GM12878 (cell line): ENCODE results near the gene BAG3. TPM values are rescaled to one million over a fixed set of nuclear protein-coding genes. Genes with fewer than 3 reads are reported as not detected.

ENCODE experiments used
- BACH1 ChIP-seq: fragments of 450-650 bp; IDR thresholded peaks from 2 replicates; pipeline ENCODE4 v1.6.1; 2017; ENCODE audit warnings: mild to moderate bottlenecking, borderline replicate concordance
- BMI1 ChIP-seq: fragments of 450-650 bp; IDR thresholded peaks from 2 replicates; pipeline ENCODE4 v1.6.1; 2016; ENCODE audit warnings: mild to moderate bottlenecking, moderate library complexity, borderline replicate concordance
- DPF2 ChIP-seq: fragments of 450-650 bp; IDR thresholded peaks from 2 replicates; pipeline ENCODE4 v1.6.1; 2017; ENCODE audit warnings: mild to moderate bottlenecking
- HCFC1 ChIP-seq: fragments of 150-350 bp; IDR thresholded peaks from 2 replicates; pipeline ENCODE4 v1.6.1; 2014; ENCODE audit warnings: low read length
- KDM1A ChIP-seq: fragments of 200-600 bp; sonication (generic); IDR thresholded peaks from 2 replicates; pipeline ENCODE4 v1.6.1; 2016; ENCODE audit warnings: borderline replicate concordance
- MEF2A ChIP-seq: IDR thresholded peaks from 2 replicates; pipeline ENCODE4 v1.6.1; 2011; ENCODE audit warnings: low read depth, mild to moderate bottlenecking, low read length, moderate library complexity; ENCODE audit not compliant: insufficient read depth
- MXI1 ChIP-seq: fragments of 150-350 bp; IDR thresholded peaks from 2 replicates; pipeline ENCODE4 v1.6.1; 2011; ENCODE audit warnings: low read depth, mild to moderate bottlenecking, inconsistent platforms, low read length, improper control_type of control experiment
- NBN ChIP-seq: fragments of 450-650 bp; IDR thresholded peaks from 2 replicates; pipeline ENCODE4 v1.6.1; 2016
- POLR2AphosphoS2 ChIP-seq: IDR thresholded peaks from 2 replicates; pipeline ENCODE4 v1.6.1; 2011; ENCODE audit warnings: low read depth, mild to moderate bottlenecking, low read length, improper control_type of control experiment, moderate library complexity
- RAD51 ChIP-seq: fragments of 450-650 bp; IDR thresholded peaks from 2 replicates; pipeline ENCODE4 v1.6.1; 2016; ENCODE audit warnings: moderate library complexity, mild to moderate bottlenecking, inconsistent platforms
- TCF3 ChIP-seq: IDR thresholded peaks from 2 replicates; pipeline ENCODE4 v1.6.1; 2012; ENCODE audit warnings: low read depth, mild to moderate bottlenecking, low read length, borderline replicate concordance; ENCODE audit not compliant: insufficient read depth
- ZNF217 ChIP-seq: fragments of 450-650 bp; IDR thresholded peaks from 2 replicates; pipeline ENCODE4 v1.6.1; 2017; ENCODE audit warnings: antibody characterized with exemption, mild to moderate bottlenecking
- polyA plus RNA-seq, 11 experiments: library from polyadenylated mRNA; depleted of rRNA in 4 of 11; unstranded in 6 of 11; stranded (reverse) in 5 of 11; fragments of >200 nt; fragmentation: Nextera tagmentation in 4 of 11; fragmentation: Illumina TruSeq in 1 of 11; extraction: Ambion mirVana in 4 of 11; extraction: Trizol in 1 of 11; gene quantifications; 1 replicate in 1 of 11; 2 replicates in 10 of 11; pipeline versions ENCODE4 v1.2.1 to v1.2.3, GENCODE V29; 2011 to 2016; ENCODE audit warnings: inconsistent platforms in 2 of 11, missing spikeins in 2 of 11, low read depth in 1 of 11
- total RNA-seq, 4 experiments: library from RNA; depleted of rRNA in 3 of 4; stranded (reverse); fragments of >200 nt in 3 of 4; fragmentation: Illumina TruSeq in 1 of 4; extraction: Trizol in 1 of 4; gene quantifications; 2 replicates each; pipeline versions ENCODE4 v1.2.1 to v1.2.3, GENCODE V29; 2013 to 2021
- TF ChIP-seq, protein P1 (sequence below): fragments of 450-650 bp; IDR thresholded peaks from 2 replicates; pipeline ENCODE4 v1.6.1; 2018; ENCODE audit warnings: borderline replicate concordance, mild to moderate bottlenecking; ENCODE audit not compliant: partially characterized antibody
- TF ChIP-seq, protein P2 (sequence below): fragments of 450-650 bp; IDR thresholded peaks from 2 replicates; pipeline ENCODE4 v1.6.1; 2016; ENCODE audit warnings: mild to moderate bottlenecking
- TF ChIP-seq, protein P3 (sequence below): fragments of 450-650 bp; IDR thresholded peaks from 2 replicates; pipeline ENCODE4 v1.6.1; 2017; ENCODE audit warnings: low read depth, mild to moderate bottlenecking, moderate library complexity
- TF ChIP-seq, protein P4 (sequence below): fragments of 450-650 bp; IDR thresholded peaks from 2 replicates; pipeline ENCODE4 v1.6.1; 2017; ENCODE audit warnings: mild to moderate bottlenecking, moderate library complexity
- TF ChIP-seq, protein P5 (sequence below): fragments of 450-650 bp; IDR thresholded peaks from 2 replicates; pipeline ENCODE4 v1.6.1; 2018; ENCODE audit warnings: mild to moderate bottlenecking, low read depth, moderate library complexity; ENCODE audit not compliant: partially characterized antibody

Gene BAG3
- total and polyA plus RNA-seq, 10 of the 15 experiments (the other 5 are each of a cell fraction or from before 2014, with no cell fraction given): 0.71 to 14.1 (median 4.3) TPM

DNA sequence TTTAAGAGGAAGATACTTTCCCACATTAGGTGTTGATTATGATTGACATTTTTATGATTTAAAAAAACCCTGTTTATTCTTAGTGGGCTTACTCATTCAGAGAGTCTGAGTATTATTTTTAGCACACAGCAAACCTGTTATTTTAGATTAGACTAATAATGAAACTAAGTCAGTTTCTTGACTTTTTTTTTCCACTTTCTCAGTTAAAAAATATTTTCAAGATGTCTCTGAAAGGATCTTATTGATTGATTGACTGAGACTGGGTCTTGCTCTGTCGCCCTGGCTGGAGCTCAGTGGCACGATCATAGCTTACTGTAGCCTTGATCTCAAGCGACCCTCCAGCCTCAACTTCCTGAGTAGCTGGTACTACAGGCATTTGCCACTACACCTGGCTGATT is 54.3 kb downstream of the BAG3 start (continued):
- TF ChIP-seq, protein P1, sequence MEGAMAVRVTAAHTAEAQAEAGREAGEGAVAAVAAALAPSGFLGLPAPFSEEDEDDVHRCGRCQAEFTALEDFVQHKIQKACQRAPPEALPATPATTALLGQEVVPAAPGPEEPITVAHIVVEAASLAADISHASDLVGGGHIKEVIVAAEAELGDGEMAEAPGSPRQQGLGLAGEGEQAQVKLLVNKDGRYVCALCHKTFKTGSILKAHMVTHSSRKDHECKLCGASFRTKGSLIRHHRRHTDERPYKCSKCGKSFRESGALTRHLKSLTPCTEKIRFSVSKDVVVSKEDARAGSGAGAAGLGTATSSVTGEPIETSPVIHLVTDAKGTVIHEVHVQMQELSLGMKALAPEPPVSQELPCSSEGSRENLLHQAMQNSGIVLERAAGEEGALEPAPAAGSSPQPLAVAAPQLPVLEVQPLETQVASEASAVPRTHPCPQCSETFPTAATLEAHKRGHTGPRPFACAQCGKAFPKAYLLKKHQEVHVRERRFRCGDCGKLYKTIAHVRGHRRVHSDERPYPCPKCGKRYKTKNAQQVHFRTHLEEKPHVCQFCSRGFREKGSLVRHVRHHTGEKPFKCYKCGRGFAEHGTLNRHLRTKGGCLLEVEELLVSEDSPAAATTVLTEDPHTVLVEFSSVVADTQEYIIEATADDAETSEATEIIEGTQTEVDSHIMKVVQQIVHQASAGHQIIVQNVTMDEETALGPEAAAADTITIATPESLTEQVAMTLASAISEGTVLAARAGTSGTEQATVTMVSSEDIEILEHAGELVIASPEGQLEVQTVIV: no peak
- peak; percentile 58; the same call in 1 of the 2 replicates for TF ChIP-seq MXI1
- TF ChIP-seq, protein P2, sequence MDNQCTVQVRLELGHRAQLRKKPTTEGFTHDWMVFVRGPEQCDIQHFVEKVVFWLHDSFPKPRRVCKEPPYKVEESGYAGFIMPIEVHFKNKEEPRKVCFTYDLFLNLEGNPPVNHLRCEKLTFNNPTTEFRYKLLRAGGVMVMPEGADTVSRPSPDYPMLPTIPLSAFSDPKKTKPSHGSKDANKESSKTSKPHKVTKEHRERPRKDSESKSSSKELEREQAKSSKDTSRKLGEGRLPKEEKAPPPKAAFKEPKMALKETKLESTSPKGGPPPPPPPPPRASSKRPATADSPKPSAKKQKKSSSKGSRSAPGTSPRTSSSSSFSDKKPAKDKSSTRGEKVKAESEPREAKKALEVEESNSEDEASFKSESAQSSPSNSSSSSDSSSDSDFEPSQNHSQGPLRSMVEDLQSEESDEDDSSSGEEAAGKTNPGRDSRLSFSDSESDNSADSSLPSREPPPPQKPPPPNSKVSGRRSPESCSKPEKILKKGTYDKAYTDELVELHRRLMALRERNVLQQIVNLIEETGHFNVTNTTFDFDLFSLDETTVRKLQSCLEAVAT: 0 out of 2 replicates have a peak, but pooled peaks have one; percentile 59
- no peak for TF ChIP-seq TCF3
- TF ChIP-seq ZNF217: peak; percentile 88
- TF ChIP-seq HCFC1: no peak
- TF ChIP-seq, protein P3, sequence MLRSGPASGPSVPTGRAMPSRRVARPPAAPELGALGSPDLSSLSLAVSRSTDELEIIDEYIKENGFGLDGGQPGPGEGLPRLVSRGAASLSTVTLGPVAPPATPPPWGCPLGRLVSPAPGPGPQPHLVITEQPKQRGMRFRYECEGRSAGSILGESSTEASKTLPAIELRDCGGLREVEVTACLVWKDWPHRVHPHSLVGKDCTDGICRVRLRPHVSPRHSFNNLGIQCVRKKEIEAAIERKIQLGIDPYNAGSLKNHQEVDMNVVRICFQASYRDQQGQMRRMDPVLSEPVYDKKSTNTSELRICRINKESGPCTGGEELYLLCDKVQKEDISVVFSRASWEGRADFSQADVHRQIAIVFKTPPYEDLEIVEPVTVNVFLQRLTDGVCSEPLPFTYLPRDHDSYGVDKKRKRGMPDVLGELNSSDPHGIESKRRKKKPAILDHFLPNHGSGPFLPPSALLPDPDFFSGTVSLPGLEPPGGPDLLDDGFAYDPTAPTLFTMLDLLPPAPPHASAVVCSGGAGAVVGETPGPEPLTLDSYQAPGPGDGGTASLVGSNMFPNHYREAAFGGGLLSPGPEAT: peak; percentile 94
- TF ChIP-seq, protein P4, sequence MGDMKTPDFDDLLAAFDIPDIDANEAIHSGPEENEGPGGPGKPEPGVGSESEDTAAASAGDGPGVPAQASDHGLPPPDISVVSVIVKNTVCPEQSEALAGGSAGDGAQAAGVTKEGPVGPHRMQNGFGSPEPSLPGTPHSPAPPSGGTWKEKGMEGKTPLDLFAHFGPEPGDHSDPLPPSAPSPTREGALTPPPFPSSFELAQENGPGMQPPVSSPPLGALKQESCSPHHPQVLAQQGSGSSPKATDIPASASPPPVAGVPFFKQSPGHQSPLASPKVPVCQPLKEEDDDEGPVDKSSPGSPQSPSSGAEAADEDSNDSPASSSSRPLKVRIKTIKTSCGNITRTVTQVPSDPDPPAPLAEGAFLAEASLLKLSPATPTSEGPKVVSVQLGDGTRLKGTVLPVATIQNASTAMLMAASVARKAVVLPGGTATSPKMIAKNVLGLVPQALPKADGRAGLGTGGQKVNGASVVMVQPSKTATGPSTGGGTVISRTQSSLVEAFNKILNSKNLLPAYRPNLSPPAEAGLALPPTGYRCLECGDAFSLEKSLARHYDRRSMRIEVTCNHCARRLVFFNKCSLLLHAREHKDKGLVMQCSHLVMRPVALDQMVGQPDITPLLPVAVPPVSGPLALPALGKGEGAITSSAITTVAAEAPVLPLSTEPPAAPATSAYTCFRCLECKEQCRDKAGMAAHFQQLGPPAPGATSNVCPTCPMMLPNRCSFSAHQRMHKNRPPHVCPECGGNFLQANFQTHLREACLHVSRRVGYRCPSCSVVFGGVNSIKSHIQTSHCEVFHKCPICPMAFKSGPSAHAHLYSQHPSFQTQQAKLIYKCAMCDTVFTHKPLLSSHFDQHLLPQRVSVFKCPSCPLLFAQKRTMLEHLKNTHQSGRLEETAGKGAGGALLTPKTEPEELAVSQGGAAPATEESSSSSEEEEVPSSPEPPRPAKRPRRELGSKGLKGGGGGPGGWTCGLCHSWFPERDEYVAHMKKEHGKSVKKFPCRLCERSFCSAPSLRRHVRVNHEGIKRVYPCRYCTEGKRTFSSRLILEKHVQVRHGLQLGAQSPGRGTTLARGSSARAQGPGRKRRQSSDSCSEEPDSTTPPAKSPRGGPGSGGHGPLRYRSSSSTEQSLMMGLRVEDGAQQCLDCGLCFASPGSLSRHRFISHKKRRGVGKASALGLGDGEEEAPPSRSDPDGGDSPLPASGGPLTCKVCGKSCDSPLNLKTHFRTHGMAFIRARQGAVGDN: peak; percentile 47; the same call in 1 of the 2 replicates
- TF ChIP-seq KDM1A: no peak
- TF ChIP-seq BMI1: peak; percentile 92
- peak; percentile 84; the same call in 1 of the 2 replicates for TF ChIP-seq BACH1
- TF ChIP-seq, protein P5, sequence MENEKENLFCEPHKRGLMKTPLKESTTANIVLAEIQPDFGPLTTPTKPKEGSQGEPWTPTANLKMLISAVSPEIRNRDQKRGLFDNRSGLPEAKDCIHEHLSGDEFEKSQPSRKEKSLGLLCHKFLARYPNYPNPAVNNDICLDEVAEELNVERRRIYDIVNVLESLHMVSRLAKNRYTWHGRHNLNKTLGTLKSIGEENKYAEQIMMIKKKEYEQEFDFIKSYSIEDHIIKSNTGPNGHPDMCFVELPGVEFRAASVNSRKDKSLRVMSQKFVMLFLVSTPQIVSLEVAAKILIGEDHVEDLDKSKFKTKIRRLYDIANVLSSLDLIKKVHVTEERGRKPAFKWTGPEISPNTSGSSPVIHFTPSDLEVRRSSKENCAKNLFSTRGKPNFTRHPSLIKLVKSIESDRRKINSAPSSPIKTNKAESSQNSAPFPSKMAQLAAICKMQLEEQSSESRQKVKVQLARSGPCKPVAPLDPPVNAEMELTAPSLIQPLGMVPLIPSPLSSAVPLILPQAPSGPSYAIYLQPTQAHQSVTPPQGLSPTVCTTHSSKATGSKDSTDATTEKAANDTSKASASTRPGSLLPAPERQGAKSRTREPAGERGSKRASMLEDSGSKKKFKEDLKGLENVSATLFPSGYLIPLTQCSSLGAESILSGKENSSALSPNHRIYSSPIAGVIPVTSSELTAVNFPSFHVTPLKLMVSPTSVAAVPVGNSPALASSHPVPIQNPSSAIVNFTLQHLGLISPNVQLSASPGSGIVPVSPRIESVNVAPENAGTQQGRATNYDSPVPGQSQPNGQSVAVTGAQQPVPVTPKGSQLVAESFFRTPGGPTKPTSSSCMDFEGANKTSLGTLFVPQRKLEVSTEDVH: peak; percentile 62
- peak; percentile 83; the same call in 1 of the 2 replicates for TF ChIP-seq NBN
- TF ChIP-seq DPF2: peak; percentile 95
- no peak for TF ChIP-seq POLR2AphosphoS2
- TF ChIP-seq RAD51: peak; percentile 41; the same call in 1 of the 2 replicates
- peak; percentile 100 for TF ChIP-seq MEF2A
